H1 (cell line): Measurements from ENCODE around the gene AMOTL2. TPM values are rescaled to one million over a fixed set of nuclear protein-coding genes. Genes with fewer than 3 reads are reported as not detected.

Experiments
- CBX8 ChIP-seq: fragments of 300-800, 300-1000 bp; sonication (generic); IDR thresholded peaks from 2 replicates; pipeline ENCODE4 v1.7.1; 2016; ENCODE audit warnings: low read depth, low read length, borderline replicate concordance
- EGR1 ChIP-seq: IDR thresholded peaks from 2 replicates; pipeline ENCODE4 v1.6.1; 2011; ENCODE audit warnings: low read depth, low read length, borderline replicate concordance
- FOSL1 ChIP-seq: IDR thresholded peaks from 2 replicates; pipeline ENCODE4 v1.6.1; 2011; ENCODE audit warnings: mild to moderate bottlenecking, low read depth, low read length, moderate library complexity; ENCODE audit not compliant: insufficient read depth
- MAFK ChIP-seq: IDR thresholded peaks from 2 replicates; pipeline ENCODE4 v1.6.1; 2012; ENCODE audit warnings: low read depth, mild to moderate bottlenecking, improper control_type of control experiment, low read length
- PHF8 ChIP-seq: fragments of 200-600 bp; sonication (generic); conservative IDR thresholded peaks from 2 replicates; pipeline ENCODE4 v1.7.1; 2012; ENCODE audit warnings: low read depth, mild to moderate bottlenecking, inconsistent platforms, low read length, moderate library complexity
- TEAD4 ChIP-seq: IDR thresholded peaks from 2 replicates; pipeline ENCODE4 v1.6.1; 2012; ENCODE audit warnings: low read depth, low read length, inconsistent platforms, mixed read lengths
- USF2 ChIP-seq: IDR thresholded peaks from 2 replicates; pipeline ENCODE4 v1.6.1; 2011; ENCODE audit warnings: low read length, improper control_type of control experiment
- polyA plus RNA-seq, 7 experiments: library from polyadenylated mRNA; depleted of rRNA in 3 of 7; stranded (reverse) in 5 of 7; unstranded in 2 of 7; fragments of >200 nt in 5 of 7; fragments of 200-250 nt in 2 of 7; gene quantifications; 1 replicate in 5 of 7; 2 replicates in 1 of 7; 4 replicates in 1 of 7; pipeline versions ENCODE4 v1.2.1 to v1.2.3, GENCODE V29; 2011 to 2013; ENCODE audit warnings: missing spikeins in 2 of 7, mixed read lengths in 2 of 7
- total RNA-seq: library from RNA; stranded (reverse); fragmentation: NEBNext Ultra II Directional; extraction: Animal tissue kit (Norgen Biotek cat#: 25700); gene quantifications from 2 replicates; pipeline ENCODE4 v1.2.1, GENCODE V29; 2021
- TF ChIP-seq, protein P1 (sequence below), 3 experiments: IDR thresholded peaks; 1 replicate in 2 of 3; 2 replicates in 1 of 3; pipeline versions ENCODE4 v1.5.1 to v1.6.1; 2011; ENCODE audit warnings: low read length in 3 of 3, mild to moderate bottlenecking in 3 of 3, inconsistent platforms in 2 of 3, low read depth in 1 of 3, moderate library complexity in 1 of 3; ENCODE audit not compliant: insufficient read depth in 1 of 3; ENCODE audit errors: control extremely low read depth in 1 of 3

AMOTL2 gene
- total and polyA plus RNA-seq, 2 of the 8 experiments (the other 6 are each of a cell fraction or from before 2014, with no cell fraction given) = 19.0 to 63.7 TPM

GRCh38 chr3:134312873-134313846, 61.1 kb downstream of the AMOTL2 start (continued):
- no peak for TF ChIP-seq CBX8
- TF ChIP-seq MAFK = no peak
- peak; percentile 5; the same call in 1 of the 2 replicates for TF ChIP-seq EGR1
- TF ChIP-seq PHF8 = peak; percentile 69
- TF ChIP-seq, protein P1, sequence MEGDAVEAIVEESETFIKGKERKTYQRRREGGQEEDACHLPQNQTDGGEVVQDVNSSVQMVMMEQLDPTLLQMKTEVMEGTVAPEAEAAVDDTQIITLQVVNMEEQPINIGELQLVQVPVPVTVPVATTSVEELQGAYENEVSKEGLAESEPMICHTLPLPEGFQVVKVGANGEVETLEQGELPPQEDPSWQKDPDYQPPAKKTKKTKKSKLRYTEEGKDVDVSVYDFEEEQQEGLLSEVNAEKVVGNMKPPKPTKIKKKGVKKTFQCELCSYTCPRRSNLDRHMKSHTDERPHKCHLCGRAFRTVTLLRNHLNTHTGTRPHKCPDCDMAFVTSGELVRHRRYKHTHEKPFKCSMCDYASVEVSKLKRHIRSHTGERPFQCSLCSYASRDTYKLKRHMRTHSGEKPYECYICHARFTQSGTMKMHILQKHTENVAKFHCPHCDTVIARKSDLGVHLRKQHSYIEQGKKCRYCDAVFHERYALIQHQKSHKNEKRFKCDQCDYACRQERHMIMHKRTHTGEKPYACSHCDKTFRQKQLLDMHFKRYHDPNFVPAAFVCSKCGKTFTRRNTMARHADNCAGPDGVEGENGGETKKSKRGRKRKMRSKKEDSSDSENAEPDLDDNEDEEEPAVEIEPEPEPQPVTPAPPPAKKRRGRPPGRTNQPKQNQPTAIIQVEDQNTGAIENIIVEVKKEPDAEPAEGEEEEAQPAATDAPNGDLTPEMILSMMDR (IDR thresholded peaks at IDR 0.05; ENCODE audit: control extremely low read depth in 1 of 3, insufficient read depth in 1 of 3, low read depth in 1 of 3, low read length in 3 of 3) = peak; percentile 30 to 64 (median 60)
- 0 out of 2 replicates have a peak, but pooled peaks have one; percentile 7 for TF ChIP-seq FOSL1
- peak; percentile 99 for TF ChIP-seq TEAD4
- no peak for TF ChIP-seq USF2
